Heart left ventricle (tissue), 13 donors: ENCODE data around the gene RAF1.

Source experiments
- CTCF ChIP-seq, 12 donors: fragments of 200-600 bp; sonication (generic) in 4 of 12; IDR thresholded peaks; one replicate each; pipeline versions ENCODE4 v1.5.0 to v1.8.0; 2018 to 2022; ENCODE audit warnings: antibody characterized with exemption in 12 of 12, mild to moderate bottlenecking in 5 of 12
- POLR2A ChIP-seq, 2 donors: fragments of 450-650 bp; IDR thresholded peaks; one replicate each; pipeline ENCODE4 v1.6.1; 2017; ENCODE audit warnings: antibody characterized with exemption in 2 of 2, mild to moderate bottlenecking in 2 of 2, moderate library complexity in 2 of 2
- donor health status: ischemic (EF 13 %, LVEDD 7.1; RV severe dilation, severe dysfunction).
- donor health status: DM: no; HTN: yes; CAD: no.
- donor health status: DM: no; HTN: no; CAD: no.
- donor health status: ischemic (EF 25% LVEDD 6.9; RV normal size, moderate dysfunction).
- donor health status: ischemic (EF 25% LVEDD 5.7; RV mildly dilated, moderate dysfunction).
- donor health status: ischemic (EF 35%, LVEDD 5.7; RV mildly dilated, moderate dysfunction).
- donor health status: nonischemic (EF 11% LVEDD 7.7; RV severe dilation, severe dysfunction).
- donor health status: DM: yes; HTN: yes; CAD: no.
- donor health status: PGD.
- donor health status: ischemic (EF 29% LVEDD 5.4; RV normal size, mild dysfunction).
- donor health status: nonischemic (EF 23%, LVEDD 6.1; RV moderate dilation, normal function).

GRCh38 chr3:12687948-12688347 lies 24.0 kb upstream of the RAF1 start:
- TF ChIP-seq CTCF (IDR thresholded peaks at IDR 0.05) (no peak), POLR2A (IDR thresholded peaks at IDR 0.05) (no peak)
